Panc1 (cell line): Measurements from ENCODE around the gene AP5M1. TPM values are rescaled to one million over a fixed set of nuclear protein-coding genes. Genes with fewer than 3 reads are reported as not detected.

Experiments
- ATAC-seq: fragments of 200-7000 bp; cut with Tn5 transposase; 2 replicates; pipeline ENCODE4 v1.9.1; 2020; ENCODE audit warnings: mild to moderate bottlenecking, moderate library complexity
- BruUV-seq: library from RNA; stranded (reverse); fragments of 400-500 nt; replicated peaks from 2 replicates; lab custom pipeline; 2021; lab: Mats Ljungman, UMichigan
- CTCF ChIA-PET: fragments of 300-600 bp; sonication (Branson Sonifier 250); formaldehyde crosslinking; loops from one replicate; lab custom pipeline; 2022; ENCODE audit warnings: antibody characterized with exemption; lab: Charles Lee
- POLR2A ChIA-PET: fragments of 300-600 bp; sonication (Branson Sonifier 250); formaldehyde crosslinking; loops from one replicate; lab custom pipeline; 2022; ENCODE audit warnings: antibody characterized with exemption; lab: Charles Lee
- DNase-seq: peaks from one replicate; pipeline ENCODE4 v3.0.0-alpha.2; 2010; ENCODE audit warnings: low read depth, low spot score
- H3K27ac ChIP-seq: 2 replicates; pipeline ENCODE4 v1.5.1; 2011; ENCODE audit warnings: mild to moderate bottlenecking, low read length, inconsistent platforms
- H3K27me3 ChIP-seq: fragments of 200-500 bp; sonication (Bioruptor generic); 2 replicates; pipeline ENCODE4 v1.6.0; 2014; ENCODE audit warnings: low read length, inconsistent platforms; ENCODE audit not compliant: control insufficient read depth, insufficient read depth
- H3K36me3 ChIP-seq: fragments of 200-500 bp; sonication (Bioruptor generic); 2 replicates; pipeline ENCODE4 v1.5.1; 2014; ENCODE audit warnings: inconsistent platforms, mild to moderate bottlenecking, low read length, moderate library complexity; ENCODE audit not compliant: control insufficient read depth, insufficient read depth
- H3K4me1 ChIP-seq: 2 replicates; pipeline ENCODE4 v1.5.1; 2011; ENCODE audit warnings: inconsistent platforms, mild to moderate bottlenecking, low read length, moderate library complexity; ENCODE audit not compliant: control insufficient read depth, insufficient read depth
- H3K4me3 ChIP-seq, 2 experiments: 2 replicates each; pipeline ENCODE4 v1.5.1; 2011 to 2012; ENCODE audit warnings: low read depth in 2 of 2, low read length in 2 of 2, mild to moderate bottlenecking in 2 of 2, inconsistent platforms in 1 of 2, moderate library complexity in 1 of 2
- H3K9me3 ChIP-seq: fragments of 200-500 bp; sonication (Bioruptor generic); 2 replicates; pipeline ENCODE4 v1.5.1; 2014; ENCODE audit warnings: low read depth, mild to moderate bottlenecking, inconsistent platforms, low read length, moderate library complexity; ENCODE audit not compliant: control insufficient read depth, insufficient read depth
- CTCF ChIP-seq: fragments of 450-650 bp; IDR thresholded peaks from 2 replicates; pipeline ENCODE4 v1.5.1; 2017; ENCODE audit warnings: mild to moderate bottlenecking
- POLR2AphosphoS5 ChIP-seq: IDR thresholded peaks from 2 replicates; pipeline ENCODE4 v1.6.1; 2012; ENCODE audit warnings: mild to moderate bottlenecking, low read depth, low read length, moderate library complexity
- REST ChIP-seq, 2 experiments: IDR thresholded peaks; 2 replicates each; pipeline ENCODE4 v1.6.1; 2011 to 2012; ENCODE audit warnings: low read depth in 2 of 2, control low read depth in 1 of 2, low read length in 1 of 2, mild to moderate bottlenecking in 1 of 2, moderate library complexity in 1 of 2; ENCODE audit not compliant: insufficient read depth in 1 of 2
- SIN3A ChIP-seq: IDR thresholded peaks from 2 replicates; pipeline ENCODE4 v1.6.1; 2012; ENCODE audit warnings: low read depth, mild to moderate bottlenecking, low read length, moderate library complexity, borderline replicate concordance; ENCODE audit not compliant: insufficient read depth
- TCF7L2 ChIP-seq: IDR thresholded peaks from 2 replicates; pipeline ENCODE4 v1.6.1; 2011; ENCODE audit warnings: mild to moderate bottlenecking, low read depth, low read length, inconsistent platforms
- in situ Hi-C: cut with HindIII; loops from 2 replicates; pipeline ENCODE4 v1.10.0; 2016; ENCODE audit warnings: low sequenced_read_pairs, low pct_unique_long_range_greater_than_20kb
- intact Hi-C: fragments of 100-400 bp; cut with micrococcal nuclease; formaldehyde crosslinking; loops from one replicate; pipeline ENCODE4 v1.10.0; 2022; ENCODE audit not compliant: unreplicated experiment
- total RNA-seq: library from RNA; stranded (reverse); gene quantifications from one replicate; pipeline ENCODE4 v1.2.1, GENCODE V29; 2021; ENCODE audit not compliant: unreplicated experiment

The AP5M1 gene
- total RNA-seq, 1 experiment from 2014 or later = 20.0 TPM

GRCh38 chr14:57266065-57266464 is 2.7 kb upstream of the AP5M1 start:
- in situ Hi-C loops = no loop called here
- Histone ChIP-seq H3K4me1 (peaks cover 7% of the 10 kb centered on the region), H3K27ac (no peak overlapping the region), H3K9me3 (no peaks in the 10 kb centered on the region), H3K27me3 (no peaks in the 10 kb centered on the region), H3K4me3 (no peak overlapping the region), H3K36me3 (no peaks in the 10 kb centered on the region; the same call in none of the 2 replicates)
- CTCF ChIA-PET = no interaction called here
- ATAC-seq (no peak), DNase-seq (no peak)
- POLR2A ChIA-PET = no interaction called here
- BruUV-seq = no TSS peak
- no peak for TF ChIP-seq SIN3A
- TF ChIP-seq TCF7L2 = no peak
- no peak for TF ChIP-seq CTCF
- no peak for TF ChIP-seq POLR2AphosphoS5
- TF ChIP-seq REST (IDR thresholded peaks at IDR 0.05; ENCODE audit: insufficient read depth in 1 of 2, low read depth in 2 of 2, low read length in 1 of 2) = no peak
- intact Hi-C loops = no loop called here

GRCh38 chr14:57273236-57273635 is 4.5 kb downstream of the AP5M1 start:
- H3K4me3 ChIP-seq = no peak overlapping the region
- CTCF ChIA-PET = no interaction called here
- intact Hi-C loops = no loop called here
- H3K36me3 ChIP-seq = peaks cover 2% of the 10 kb centered on the region
- ATAC-seq = no peak
- in situ Hi-C loops = no loop called here
- no peak overlapping the region for H3K27ac ChIP-seq
- H3K9me3 ChIP-seq = no peaks in the 10 kb centered on the region
- H3K27me3 ChIP-seq = no peaks in the 10 kb centered on the region
- BruUV-seq = no TSS peak
- TF ChIP-seq TCF7L2 (no peak), CTCF (no peak), POLR2AphosphoS5 (no peak), SIN3A (no peak), REST (IDR thresholded peaks at IDR 0.05; ENCODE audit: insufficient read depth in 1 of 2, low read depth in 2 of 2, low read length in 1 of 2) (no peak)
- POLR2A ChIA-PET = no interaction called here
- DNase-seq = no peak
- H3K4me1 ChIP-seq = peaks cover 7% of the 10 kb centered on the region
